ENCODE measurements around the gene GATAD2A. TPM values are rescaled to one million over a fixed set of nuclear protein-coding genes. Genes with fewer than 3 reads are reported as not detected.

GATAD2A gene
- total RNA-seq, 3 donors from 2014 or later = 89.3 to 117 (median 107) TPM

DNA sequence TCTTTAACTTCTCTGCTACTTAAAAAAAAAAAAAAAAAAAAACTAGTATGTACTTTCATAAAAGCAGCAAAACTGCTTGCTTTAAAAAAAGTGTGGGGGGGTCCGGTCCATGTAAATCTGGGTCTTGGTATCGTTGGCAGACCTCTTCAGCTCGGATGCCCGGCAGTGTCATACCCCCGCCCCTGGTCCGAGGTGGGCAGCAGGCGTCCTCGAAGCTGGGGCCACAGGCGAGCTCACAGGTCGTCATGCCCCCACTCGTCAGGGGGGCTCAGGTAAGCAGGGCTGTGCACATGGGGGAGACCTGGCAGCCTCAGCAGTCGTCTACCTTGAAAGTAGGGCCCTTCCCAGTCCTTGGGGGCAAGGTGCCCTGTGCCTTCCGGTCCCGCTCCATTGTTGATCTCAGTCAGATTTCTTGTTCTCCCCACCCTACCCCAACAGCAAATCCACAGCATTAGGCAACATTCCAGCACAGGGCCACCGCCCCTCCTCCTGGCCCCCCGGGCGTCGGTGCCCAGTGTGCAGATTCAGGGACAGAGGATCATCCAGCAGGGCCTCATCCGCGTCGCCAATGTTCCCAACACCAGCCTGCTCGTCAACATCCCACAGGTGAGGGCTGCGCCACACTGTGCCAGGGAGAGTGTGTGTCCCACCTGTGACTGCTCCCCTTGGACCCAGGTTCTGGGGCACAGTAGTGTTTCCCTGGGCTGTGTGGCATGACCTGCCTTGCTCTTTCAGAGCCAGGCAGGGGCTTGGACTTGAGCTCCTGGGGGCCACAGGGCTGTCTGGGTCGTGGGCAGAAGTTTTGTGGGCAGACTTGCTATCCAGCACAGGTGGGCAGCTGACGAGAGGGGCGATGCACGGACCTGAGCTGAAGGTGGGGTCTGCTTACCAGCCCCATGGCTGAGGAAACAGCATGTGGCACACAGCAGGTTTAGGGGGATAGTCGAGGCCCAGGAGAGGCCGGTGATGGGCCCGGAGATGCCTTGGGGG is 90.4 kb downstream of the GATAD2A start:
- DNase-seq (no peak), ATAC-seq (no peak)
- Histone ChIP-seq H3K36me3 (ENCODE audit: low read depth) (peaks cover 19% of the 10 kb centered on the region), H3K4me1 (ENCODE audit: low read depth) (peaks cover under 1% of the 10 kb centered on the region), H3K4me3 (no peak overlapping the region), H3K9me3 (no peaks in the 10 kb centered on the region)
- TF ChIP-seq, protein P1, sequence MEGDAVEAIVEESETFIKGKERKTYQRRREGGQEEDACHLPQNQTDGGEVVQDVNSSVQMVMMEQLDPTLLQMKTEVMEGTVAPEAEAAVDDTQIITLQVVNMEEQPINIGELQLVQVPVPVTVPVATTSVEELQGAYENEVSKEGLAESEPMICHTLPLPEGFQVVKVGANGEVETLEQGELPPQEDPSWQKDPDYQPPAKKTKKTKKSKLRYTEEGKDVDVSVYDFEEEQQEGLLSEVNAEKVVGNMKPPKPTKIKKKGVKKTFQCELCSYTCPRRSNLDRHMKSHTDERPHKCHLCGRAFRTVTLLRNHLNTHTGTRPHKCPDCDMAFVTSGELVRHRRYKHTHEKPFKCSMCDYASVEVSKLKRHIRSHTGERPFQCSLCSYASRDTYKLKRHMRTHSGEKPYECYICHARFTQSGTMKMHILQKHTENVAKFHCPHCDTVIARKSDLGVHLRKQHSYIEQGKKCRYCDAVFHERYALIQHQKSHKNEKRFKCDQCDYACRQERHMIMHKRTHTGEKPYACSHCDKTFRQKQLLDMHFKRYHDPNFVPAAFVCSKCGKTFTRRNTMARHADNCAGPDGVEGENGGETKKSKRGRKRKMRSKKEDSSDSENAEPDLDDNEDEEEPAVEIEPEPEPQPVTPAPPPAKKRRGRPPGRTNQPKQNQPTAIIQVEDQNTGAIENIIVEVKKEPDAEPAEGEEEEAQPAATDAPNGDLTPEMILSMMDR (IDR thresholded peaks at IDR 0.05) = no peak
- intact Hi-C loops (cut with DNase I, micrococcal nuclease) = loop anchor here in 1 of 2 donors (10.0 kb wide), 1 partner anchor 131 kb away; no protein-coding TSS in a partner anchor

DNA sequence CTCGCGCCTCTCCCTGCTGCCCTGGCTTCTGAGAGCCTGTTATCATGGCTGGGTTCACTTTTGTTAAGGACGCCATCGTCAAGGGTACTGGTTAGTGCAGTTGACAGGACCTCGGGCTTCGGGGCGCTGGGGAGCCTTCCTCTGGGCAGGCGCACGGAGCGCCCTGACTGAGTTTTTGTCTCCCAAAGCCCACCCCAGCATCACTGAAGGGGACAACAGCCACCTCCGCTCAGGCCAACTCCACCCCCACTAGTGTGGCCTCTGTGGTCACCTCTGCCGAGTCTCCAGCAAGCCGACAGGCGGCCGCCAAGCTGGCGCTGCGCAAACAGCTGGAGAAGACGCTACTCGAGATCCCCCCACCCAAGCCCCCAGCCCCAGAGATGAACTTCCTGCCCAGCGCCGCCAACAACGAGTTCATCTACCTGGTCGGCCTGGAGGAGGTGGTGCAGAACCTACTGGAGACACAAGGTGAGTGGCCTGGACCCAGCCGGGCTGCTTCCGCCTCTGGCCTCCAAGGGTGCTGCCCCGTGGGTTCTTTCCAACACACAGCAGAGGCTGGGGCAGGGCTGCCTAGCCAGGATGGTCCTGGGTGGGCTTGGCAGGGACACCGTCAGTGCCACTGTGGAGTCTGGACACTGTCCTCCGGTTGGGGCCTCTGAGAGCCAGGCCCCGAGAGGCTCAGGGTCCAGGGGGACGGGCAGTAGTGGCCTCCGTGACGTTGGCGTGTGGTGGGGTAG is 92.9 kb downstream of the GATAD2A start:
- Histone ChIP-seq H3K36me3 (ENCODE audit: low read depth) (peaks cover 32% of the 10 kb centered on the region), H3K4me1 (ENCODE audit: low read depth) (no peaks in the 10 kb centered on the region), H3K4me3 (no peak overlapping the region), H3K9me3 (no peaks in the 10 kb centered on the region)
- TF ChIP-seq, protein P1 (IDR thresholded peaks at IDR 0.05) = no peak
- DNase-seq = no peak
- no peak for ATAC-seq
- intact Hi-C loops (cut with DNase I, micrococcal nuclease) = loop anchor here in 1 of 2 donors (10.0 kb wide), 1 partner anchor 134 kb away; no protein-coding TSS in a partner anchor

DNA sequence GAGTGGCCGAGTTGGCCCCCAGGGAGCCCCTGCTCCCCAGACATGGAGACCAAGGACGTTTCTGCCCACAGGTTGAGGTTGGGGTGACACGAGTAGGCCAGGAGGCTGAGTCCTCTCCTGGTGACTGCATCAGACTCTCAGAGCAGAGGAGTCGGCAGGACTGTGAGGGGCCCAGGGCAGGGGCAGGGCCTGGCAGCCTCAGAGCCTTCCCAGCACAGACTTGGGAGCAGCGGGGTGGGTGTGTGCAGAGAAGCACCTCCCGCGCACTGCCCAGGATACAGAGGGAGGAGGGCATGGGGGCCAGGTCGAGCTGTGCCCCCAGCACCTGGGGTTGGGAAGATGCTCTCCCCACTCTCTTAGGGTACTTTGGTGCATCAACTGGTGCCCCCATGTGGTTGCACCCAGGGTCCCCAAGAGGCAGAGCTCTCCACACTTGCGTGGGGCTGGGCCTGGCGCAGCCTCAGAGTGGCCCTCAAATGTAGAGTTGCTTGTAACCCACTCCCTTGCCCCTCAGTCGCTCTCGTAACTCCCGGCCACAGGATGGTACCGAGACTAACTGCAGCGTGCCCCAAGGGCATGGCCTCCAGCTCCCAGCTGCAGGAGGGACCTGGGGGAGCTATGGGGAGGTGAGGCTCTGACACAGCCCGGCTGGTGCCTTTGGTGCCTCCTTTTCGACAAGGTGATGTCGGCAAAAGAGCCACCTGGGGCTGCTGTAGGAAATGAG is 94.0 kb downstream of the GATAD2A start:
- TF ChIP-seq, protein P1 (IDR thresholded peaks at IDR 0.05) = no peak
- intact Hi-C loops (cut with DNase I, micrococcal nuclease) = loop anchor here in 1 of 2 donors (10.0 kb wide), 1 partner anchor 135 kb away; no protein-coding TSS in a partner anchor
- DNase-seq (no peak), ATAC-seq (peak; percentile 3)
- H3K36me3 ChIP-seq (ENCODE audit: low read depth) = peaks cover 32% of the 10 kb centered on the region
- H3K9me3 ChIP-seq = no peaks in the 10 kb centered on the region
- no peak overlapping the region for H3K4me3 ChIP-seq
- no peaks in the 10 kb centered on the region for H3K4me1 ChIP-seq (ENCODE audit: low read depth)

DNA sequence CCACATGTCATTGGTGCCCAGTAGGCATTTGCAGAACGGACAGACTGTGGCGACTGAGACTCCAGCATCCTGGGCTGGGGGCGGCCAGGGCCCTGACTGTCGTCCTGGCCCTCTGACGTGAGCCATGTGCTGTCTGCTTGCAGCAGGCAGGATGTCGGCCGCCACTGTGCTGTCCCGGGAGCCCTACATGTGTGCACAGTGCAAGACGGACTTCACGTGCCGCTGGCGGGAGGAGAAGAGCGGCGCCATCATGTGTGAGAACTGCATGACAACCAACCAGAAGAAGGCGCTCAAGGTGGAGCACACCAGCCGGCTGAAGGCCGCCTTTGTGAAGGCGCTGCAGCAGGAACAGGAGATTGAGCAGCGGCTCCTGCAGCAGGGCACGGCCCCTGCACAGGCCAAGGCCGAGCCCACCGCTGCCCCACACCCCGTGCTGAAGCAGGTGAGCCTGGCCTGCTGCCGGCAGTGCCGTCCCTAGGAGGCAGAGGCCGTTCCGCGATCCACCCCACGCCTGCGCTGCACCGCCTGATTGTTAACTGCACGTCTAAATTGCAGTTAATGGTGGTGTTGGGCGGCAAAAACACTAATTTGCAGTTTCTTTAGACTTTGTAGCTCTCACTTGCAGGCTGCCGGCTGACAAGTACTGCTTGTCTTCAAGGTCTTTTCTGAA is 95.6 kb downstream of the GATAD2A start:
- Histone ChIP-seq H3K36me3 (ENCODE audit: low read depth) (peaks cover 28% of the 10 kb centered on the region), H3K4me1 (ENCODE audit: low read depth) (no peaks in the 10 kb centered on the region), H3K9me3 (no peaks in the 10 kb centered on the region), H3K4me3 (no peak overlapping the region)
- TF ChIP-seq, protein P1 (IDR thresholded peaks at IDR 0.05) = no peak
- intact Hi-C loops (cut with DNase I, micrococcal nuclease) = no loop called here
- ATAC-seq (no peak), DNase-seq (no peak)

DNA sequence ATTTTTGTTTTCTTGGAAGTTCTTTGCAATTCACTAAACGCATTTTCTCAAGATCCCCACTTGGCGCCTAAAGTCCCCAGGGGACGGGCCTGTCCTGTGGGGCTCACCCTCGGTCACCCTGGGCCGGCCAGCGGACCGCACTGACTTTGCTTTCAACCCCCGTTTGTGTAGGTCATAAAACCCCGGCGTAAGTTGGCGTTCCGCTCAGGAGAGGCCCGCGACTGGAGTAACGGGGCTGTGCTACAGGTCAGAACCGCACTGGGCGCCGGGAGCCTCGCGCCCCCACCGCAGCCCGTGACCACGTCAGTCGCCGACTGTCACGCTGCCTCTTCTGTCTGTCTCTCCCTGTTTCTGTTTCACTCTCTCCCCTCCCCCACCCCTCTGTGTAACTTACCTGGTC is 96.3 kb downstream of the GATAD2A start:
- ATAC-seq (no peak), DNase-seq (no peak)
- no peaks in the 10 kb centered on the region for H3K9me3 ChIP-seq
- intact Hi-C loops (cut with DNase I, micrococcal nuclease) = no loop called here
- H3K4me1 ChIP-seq (ENCODE audit: low read depth) = no peaks in the 10 kb centered on the region
- H3K4me3 ChIP-seq = no peak overlapping the region
- H3K36me3 ChIP-seq (ENCODE audit: low read depth) = peaks cover 24% of the 10 kb centered on the region
- TF ChIP-seq, protein P1 (IDR thresholded peaks at IDR 0.05) = no peak

All from mucosa of descending colon (tissue), 3 donors.